PC-3 (cell line): ENCODE results near the gene SLC39A6. TPM values are rescaled to one million over a fixed set of nuclear protein-coding genes. Genes with fewer than 3 reads are reported as not detected.

ENCODE experiments used
- ATAC-seq: fragments of 200-7000 bp; cut with Tn5 transposase; 2 replicates; pipeline ENCODE4 v1.9.1; 2020; ENCODE audit warnings: mild to moderate bottlenecking, moderate library complexity
- BruUV-seq: library from RNA; stranded (reverse); fragments of 400-500 nt; replicated peaks from 2 replicates; lab custom pipeline; 2021; lab: Mats Ljungman, UMichigan
- CTCF ChIA-PET: fragments of 300-600 bp; sonication (Branson Sonifier 250); formaldehyde crosslinking; loops from one replicate; lab custom pipeline; 2022; ENCODE audit warnings: antibody characterized with exemption; lab: Charles Lee
- POLR2A ChIA-PET: fragments of 300-600 bp; sonication (Branson Sonifier 250); formaldehyde crosslinking; loops from one replicate; lab custom pipeline; 2022; ENCODE audit warnings: antibody characterized with exemption; ENCODE audit not compliant: unreplicated experiment; lab: Charles Lee
- DNase-seq: peaks from one replicate; pipeline ENCODE4 v3.0.0-alpha.2; 2015
- H2AFZ ChIP-seq: fragments of 300-600 bp; sonication (generic); 2 replicates; pipeline ENCODE4 v1.6.0; 2016; ENCODE audit warnings: antibody characterized with exemption, low read length
- H3F3A ChIP-seq: fragments of 300-600 bp; sonication (generic); one replicate; pipeline ENCODE4 v1.6.0; 2017; ENCODE audit warnings: antibody characterized with exemption, low read length, control low read depth, mild to moderate bottlenecking; ENCODE audit not compliant: unreplicated experiment
- H3K27ac ChIP-seq: fragments of 300-600 bp; sonication (generic); 2 replicates; pipeline ENCODE4 v1.5.1; 2016; ENCODE audit warnings: mild to moderate bottlenecking, low read length
- H3K27me3 ChIP-seq: fragments of 300-600 bp; sonication (generic); 2 replicates; pipeline ENCODE4 v1.6.1; 2016; ENCODE audit warnings: low read length, mixed read lengths
- H3K36me3 ChIP-seq: fragments of 300-600 bp; sonication (generic); 2 replicates; pipeline ENCODE4 v1.6.1; 2016; ENCODE audit warnings: low read depth, mixed run types, low read length, mixed read lengths
- H3K4me1 ChIP-seq: fragments of 300-600 bp; sonication (generic); 2 replicates; pipeline ENCODE4 v1.5.1; 2016; ENCODE audit warnings: low read length; ENCODE audit not compliant: insufficient read depth
- H3K4me2 ChIP-seq: fragments of 300-600 bp; sonication (generic); 2 replicates; pipeline ENCODE4 v1.6.0; 2016; ENCODE audit warnings: low read length
- H3K4me3 ChIP-seq: fragments of 300-600 bp; sonication (generic); 2 replicates; pipeline ENCODE4 v1.5.1; 2016; ENCODE audit warnings: mild to moderate bottlenecking, low read length, mixed read lengths
- H3K79me2 ChIP-seq: fragments of 300-600 bp; sonication (generic); 2 replicates; pipeline ENCODE4 v1.6.1; 2017; ENCODE audit warnings: low read length, mixed read lengths
- H3K9ac ChIP-seq: fragments of 300-600 bp; sonication (generic); 2 replicates; pipeline ENCODE4 v1.6.0; 2016; ENCODE audit warnings: mild to moderate bottlenecking, low read length
- H3K9me2 ChIP-seq: fragments of 300-600 bp; sonication (generic); replicated peaks from 2 replicates; pipeline ENCODE4 v1.6.1; 2016; ENCODE audit warnings: mixed run types, low read length, mixed read lengths
- H3K9me3 ChIP-seq: fragments of 300-600 bp; sonication (generic); 2 replicates; pipeline ENCODE4 v1.6.1; 2016; ENCODE audit warnings: low read length, mixed read lengths
- H4K20me1 ChIP-seq: fragments of 300-600 bp; sonication (generic); 2 replicates; pipeline ENCODE4 v1.6.1; 2016; ENCODE audit warnings: low read length, mixed read lengths
- CTCF ChIP-seq: fragments of 300-600 bp; sonication (generic); conservative IDR thresholded peaks from 2 replicates; pipeline ENCODE4 v1.5.1; 2017; ENCODE audit warnings: antibody characterized with exemption, low read depth, mild to moderate bottlenecking, low read length
- EZH2 ChIP-seq: fragments of 300-600 bp; sonication (generic); IDR thresholded peaks from one replicate; pipeline ENCODE4 v1.6.1; 2017; ENCODE audit warnings: antibody characterized with exemption, mild to moderate bottlenecking, low read length; ENCODE audit not compliant: unreplicated experiment
- EZH2phosphoT487 ChIP-seq: fragments of 300-600 bp; sonication (generic); IDR thresholded peaks from 2 replicates; pipeline ENCODE4 v1.6.1; 2018; ENCODE audit warnings: mild to moderate bottlenecking, antibody characterized with exemption, low read length, borderline replicate concordance
- intact Hi-C: fragments of 100-400 bp; cut with micrococcal nuclease; formaldehyde crosslinking; loops from 2 replicates; pipeline ENCODE4 v1.9.0; 2023
- total RNA-seq: library from RNA; depleted of rRNA; stranded (reverse); fragments of >200 nt; gene quantifications from 2 replicates; pipeline ENCODE4 v1.2.3, GENCODE V29; 2014

SLC39A6 gene
- total RNA-seq, 1 experiment from 2014 or later, result 25.5 TPM

- H3K9me3 ChIP-seq, result no peaks in the 10 kb centered on the region
- CTCF ChIA-PET, result no interaction called here
- no peak overlapping the region for H3K4me2 ChIP-seq
- no peaks in the 10 kb centered on the region for H3K79me2 ChIP-seq
- no peak overlapping the region for H2AFZ ChIP-seq
- no peak overlapping the region for H3K4me3 ChIP-seq
- POLR2A ChIA-PET, result no interaction called here
- no TSS peak for BruUV-seq
- H3K27ac ChIP-seq, result no peak overlapping the region
- H3F3A ChIP-seq, result no peaks in the 10 kb centered on the region
- H3K36me3 ChIP-seq, result no peaks in the 10 kb centered on the region
- H3K4me1 ChIP-seq, result no peaks in the 10 kb centered on the region
- H3K9me2 ChIP-seq, result no peaks in the 10 kb centered on the region
- DNase-seq (no peak), ATAC-seq (no peak)
- intact Hi-C loops, result loop anchor here (10.0 kb wide), 1 partner anchor 315 kb away; no protein-coding TSS in a partner anchor
- H3K9ac ChIP-seq, result no peak overlapping the region
- H4K20me1 ChIP-seq, result no peaks in the 10 kb centered on the region
- H3K27me3 ChIP-seq, result no peaks in the 10 kb centered on the region
- TF ChIP-seq EZH2phosphoT487, result no peak
- TF ChIP-seq CTCF, result no peak
- no peak for TF ChIP-seq EZH2
Observed at GRCh38 chr18:36099311-36099710, 29.8 kb downstream of the SLC39A6 start.

GRCh38 chr18:36096955-36097354, 32.2 kb downstream of the SLC39A6 start:
- Histone ChIP-seq H3K9ac (no peak overlapping the region), H3K4me3 (no peak overlapping the region), H3K9me2 (no peaks in the 10 kb centered on the region), H3F3A (no peaks in the 10 kb centered on the region), H3K79me2 (no peaks in the 10 kb centered on the region), H3K4me2 (no peak overlapping the region), H2AFZ (no peak overlapping the region), H4K20me1 (no peaks in the 10 kb centered on the region), H3K9me3 (no peaks in the 10 kb centered on the region), H3K36me3 (no peaks in the 10 kb centered on the region), H3K4me1 (no peaks in the 10 kb centered on the region), H3K27ac (no peak overlapping the region), H3K27me3 (no peaks in the 10 kb centered on the region)
- no peak for TF ChIP-seq EZH2
- no peak for TF ChIP-seq CTCF
- no peak for TF ChIP-seq EZH2phosphoT487
- DNase-seq (peak; percentile 1), ATAC-seq (no peak)
- POLR2A ChIA-PET, result no interaction called here
- intact Hi-C loops, result loop anchor here (1.0 to 10.0 kb wide), 5 partner anchors 32 to 660 kb away; partner anchors contain the start of genes ELP2 and SLC39A6
- BruUV-seq, result no TSS peak
- CTCF ChIA-PET, result no interaction called here

- H3K36me3 ChIP-seq, result no peaks in the 10 kb centered on the region
- no peak overlapping the region for H3K4me3 ChIP-seq
- POLR2A ChIA-PET, result interaction anchor here (0.5 kb wide), 1 partner anchor 24 kb away, joined by 4 read pairs; no protein-coding TSS in a partner anchor
- CTCF ChIA-PET, result interaction anchor here (0.6 to 1.2 kb wide), 6 partner anchors 23 to 190 kb away, joined by 3 to 14 read pairs (median 4); partner anchors contain the start of gene SLC39A6
- H3K9me2 ChIP-seq, result no peaks in the 10 kb centered on the region
- no peaks in the 10 kb centered on the region for H3K27me3 ChIP-seq
- H2AFZ ChIP-seq, result no peak overlapping the region
- no TSS peak for BruUV-seq
- no peak overlapping the region for H3K27ac ChIP-seq
- DNase-seq (peak; percentile 48), ATAC-seq (no peak)
- no peaks in the 10 kb centered on the region for H3K9me3 ChIP-seq
- no peak overlapping the region for H3K4me2 ChIP-seq
- H3F3A ChIP-seq, result no peaks in the 10 kb centered on the region
- H3K9ac ChIP-seq, result no peak overlapping the region
- no peaks in the 10 kb centered on the region for H3K79me2 ChIP-seq
- intact Hi-C loops, result loop anchor here (1.0 to 10.0 kb wide), 5 partner anchors 33 to 661 kb away; partner anchors contain the start of genes ELP2 and SLC39A6
- no peaks in the 10 kb centered on the region for H4K20me1 ChIP-seq
- no peaks in the 10 kb centered on the region for H3K4me1 ChIP-seq
- peak; percentile 56 for TF ChIP-seq CTCF
- TF ChIP-seq EZH2phosphoT487, result no peak
- TF ChIP-seq EZH2, result no peak
Observed at GRCh38 chr18:36095936-36096519, 33.1 kb downstream of the SLC39A6 start.
